Osteoblast (primary cell): ENCODE data around the gene CLDN5. TPM values are rescaled to one million over a fixed set of nuclear protein-coding genes. Genes with fewer than 3 reads are reported as not detected.

ENCODE experiments used
- DNase-seq: peaks from one replicate; pipeline ENCODE4 v3.0.0; 2011; ENCODE audit warnings: low spot score, mixed read lengths; ENCODE audit not compliant: insufficient read length; ENCODE audit errors: missing footprints
- H2AFZ ChIP-seq: 2 replicates; pipeline ENCODE4 v1.6.0; 2011; ENCODE audit warnings: mild to moderate bottlenecking, low read length
- H3K27ac ChIP-seq: 2 replicates; pipeline ENCODE4 v1.5.1; 2011; ENCODE audit warnings: mild to moderate bottlenecking, low read depth, low read length, moderate library complexity
- H3K27me3 ChIP-seq: 2 replicates; pipeline ENCODE4 v1.6.0; 2012; ENCODE audit warnings: mild to moderate bottlenecking, control low read depth, inconsistent platforms, low read length, moderate library complexity; ENCODE audit not compliant: insufficient read depth
- H3K36me3 ChIP-seq: 2 replicates; pipeline ENCODE4 v1.5.1; 2011; ENCODE audit warnings: mild to moderate bottlenecking, low read length, control low read depth, moderate library complexity; ENCODE audit not compliant: insufficient read depth
- H3K4me1 ChIP-seq: 2 replicates; pipeline ENCODE4 v1.5.1; 2011; ENCODE audit warnings: mild to moderate bottlenecking, low read length, control low read depth, moderate library complexity; ENCODE audit not compliant: insufficient read depth
- H3K4me2 ChIP-seq: 2 replicates; pipeline ENCODE4 v1.6.0; 2011; ENCODE audit warnings: mild to moderate bottlenecking, low read length; ENCODE audit not compliant: insufficient read depth
- H3K4me3 ChIP-seq: fragments of 200-600 bp; sonication (generic); 3 replicates; pipeline ENCODE4 v1.5.1; 2012; ENCODE audit warnings: mild to moderate bottlenecking, low read length, inconsistent platforms; ENCODE audit not compliant: insufficient read depth
- H3K79me2 ChIP-seq: 2 replicates; pipeline ENCODE4 v1.6.0; 2012; ENCODE audit warnings: mild to moderate bottlenecking, low read length, control low read depth, inconsistent platforms; ENCODE audit not compliant: insufficient read depth
- H3K9me3 ChIP-seq: 2 replicates; pipeline ENCODE4 v1.5.1; 2011; ENCODE audit warnings: low read depth, low read length, control low read depth
- H4K20me1 ChIP-seq: 2 replicates; pipeline ENCODE4 v1.6.0; 2012; ENCODE audit warnings: mild to moderate bottlenecking, low read length, control low read depth; ENCODE audit not compliant: insufficient read depth
- total RNA-seq: library from RNA; depleted of rRNA; stranded (reverse); fragments of >200 nt; gene quantifications from 2 replicates; pipeline ENCODE4 v1.2.3, GENCODE V29; 2012
- TF ChIP-seq, protein P1 (sequence below): IDR thresholded peaks from 2 replicates; pipeline ENCODE4 v1.5.1; 2011; ENCODE audit warnings: mild to moderate bottlenecking, low read depth, low read length, moderate library complexity; ENCODE audit errors: extremely low read depth

The CLDN5 gene
- total RNA-seq, 1 donor = not detected

DNA sequence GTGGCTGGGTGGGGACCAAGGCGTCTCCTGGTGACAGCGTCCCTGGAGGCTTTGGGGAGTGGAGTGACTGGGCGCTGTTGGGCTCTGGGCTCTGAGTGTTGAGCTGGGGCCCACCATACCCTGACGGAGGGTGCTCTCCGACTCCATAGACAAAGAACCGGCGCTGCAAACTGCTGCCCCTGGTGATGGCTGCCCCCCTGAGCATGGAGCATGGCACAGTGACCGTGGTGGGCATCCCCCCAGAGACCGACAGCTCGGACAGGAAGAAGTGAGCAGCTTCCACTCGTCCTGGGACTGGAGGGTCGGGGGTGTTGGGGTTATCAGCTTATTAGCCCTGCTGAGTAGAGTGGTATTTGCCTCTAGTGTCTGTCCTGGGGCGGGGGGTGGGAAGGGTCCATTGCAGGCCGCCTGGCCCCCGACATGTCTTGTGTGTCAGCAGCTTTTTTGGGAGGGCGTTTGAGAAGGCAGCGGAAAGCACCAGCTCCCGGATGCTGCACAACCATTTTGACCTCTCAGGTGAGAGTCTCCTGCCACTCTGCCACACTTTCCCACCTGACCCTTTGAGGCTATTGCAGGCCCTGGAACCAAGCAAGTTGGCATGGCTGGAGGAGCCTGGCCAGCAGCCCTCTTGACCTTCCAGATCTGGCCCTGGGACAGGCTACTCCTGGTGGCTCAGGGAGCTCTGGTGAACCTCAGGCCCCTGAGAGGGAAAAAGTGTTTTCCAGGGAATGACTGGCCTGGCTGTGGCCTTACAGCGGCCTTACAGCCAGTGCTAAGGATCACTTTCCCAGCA, 7.6 kb downstream of the CLDN5 start:
- H3K27ac ChIP-seq = no peak overlapping the region
- H3K4me3 ChIP-seq = no peak overlapping the region
- no peaks in the 10 kb centered on the region for H3K9me3 ChIP-seq
- no peaks in the 10 kb centered on the region for H3K79me2 ChIP-seq
- H2AFZ ChIP-seq = no peak overlapping the region
- no peak overlapping the region for H3K4me2 ChIP-seq
- H3K4me1 ChIP-seq = no peaks in the 10 kb centered on the region
- no peaks in the 10 kb centered on the region for H3K36me3 ChIP-seq
- TF ChIP-seq, protein P1, sequence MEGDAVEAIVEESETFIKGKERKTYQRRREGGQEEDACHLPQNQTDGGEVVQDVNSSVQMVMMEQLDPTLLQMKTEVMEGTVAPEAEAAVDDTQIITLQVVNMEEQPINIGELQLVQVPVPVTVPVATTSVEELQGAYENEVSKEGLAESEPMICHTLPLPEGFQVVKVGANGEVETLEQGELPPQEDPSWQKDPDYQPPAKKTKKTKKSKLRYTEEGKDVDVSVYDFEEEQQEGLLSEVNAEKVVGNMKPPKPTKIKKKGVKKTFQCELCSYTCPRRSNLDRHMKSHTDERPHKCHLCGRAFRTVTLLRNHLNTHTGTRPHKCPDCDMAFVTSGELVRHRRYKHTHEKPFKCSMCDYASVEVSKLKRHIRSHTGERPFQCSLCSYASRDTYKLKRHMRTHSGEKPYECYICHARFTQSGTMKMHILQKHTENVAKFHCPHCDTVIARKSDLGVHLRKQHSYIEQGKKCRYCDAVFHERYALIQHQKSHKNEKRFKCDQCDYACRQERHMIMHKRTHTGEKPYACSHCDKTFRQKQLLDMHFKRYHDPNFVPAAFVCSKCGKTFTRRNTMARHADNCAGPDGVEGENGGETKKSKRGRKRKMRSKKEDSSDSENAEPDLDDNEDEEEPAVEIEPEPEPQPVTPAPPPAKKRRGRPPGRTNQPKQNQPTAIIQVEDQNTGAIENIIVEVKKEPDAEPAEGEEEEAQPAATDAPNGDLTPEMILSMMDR = no peak
- DNase-seq = peak; percentile 21
- no peaks in the 10 kb centered on the region for H4K20me1 ChIP-seq
- no peaks in the 10 kb centered on the region for H3K27me3 ChIP-seq

- Histone ChIP-seq H3K79me2 (no peaks in the 10 kb centered on the region), H3K27ac (no peak overlapping the region), H4K20me1 (no peaks in the 10 kb centered on the region), H3K4me2 (no peak overlapping the region), H3K9me3 (no peaks in the 10 kb centered on the region), H3K4me3 (no peak overlapping the region), H3K36me3 (no peaks in the 10 kb centered on the region), H2AFZ (no peak overlapping the region), H3K4me1 (no peaks in the 10 kb centered on the region), H3K27me3 (no peaks in the 10 kb centered on the region)
- peak; percentile 38 for DNase-seq
- TF ChIP-seq, protein P1 = no peak
Observed at GRCh38 chr22:19515654-19516377, 8.4 kb downstream of the CLDN5 start.

- no peaks in the 10 kb centered on the region for H4K20me1 ChIP-seq
- TF ChIP-seq, protein P1 = no peak
- no peaks in the 10 kb centered on the region for H3K79me2 ChIP-seq
- H3K4me1 ChIP-seq = no peaks in the 10 kb centered on the region
- H2AFZ ChIP-seq = no peak overlapping the region
- no peaks in the 10 kb centered on the region for H3K27me3 ChIP-seq
- H3K9me3 ChIP-seq = no peaks in the 10 kb centered on the region
- H3K36me3 ChIP-seq = no peaks in the 10 kb centered on the region
- H3K27ac ChIP-seq = no peak overlapping the region
- no peak overlapping the region for H3K4me3 ChIP-seq
- H3K4me2 ChIP-seq = no peak overlapping the region
- peak; percentile 86 for DNase-seq
Observed at GRCh38 chr22:19514831-19515565, 9.2 kb downstream of the CLDN5 start.
